ENCODE measurements around the gene USP6NL.

The USP6NL gene

GRCh38 chr10:11425296-11425610 lies 186.2 kb downstream of the USP6NL start:
- no peaks in the 10 kb centered on the region for H3K27me3 ChIP-seq (ENCODE audit: insufficient read depth, poor library complexity, severe bottlenecking)
- TF ChIP-seq SPI1 (IDR thresholded peaks at IDR 0.05; ENCODE audit: borderline replicate concordance, low read depth) (no peak), CTCF (IDR thresholded peaks at IDR 0.05; ENCODE audit: insufficient read depth, low read length) (no peak), GABPA (IDR thresholded peaks at IDR 0.05; ENCODE audit: low read depth) (no peak), POLR2AphosphoS5 (IDR thresholded peaks at IDR 0.05; ENCODE audit: low read depth) (no peak), REST (IDR thresholded peaks at IDR 0.05; ENCODE audit: insufficient replicate concordance, low read depth) (no peak)
- no peak overlapping the region for H3K4me3 ChIP-seq (replicated peaks; ENCODE audit: insufficient read depth, low read length)
- no peak for DNase-seq (ENCODE audit: low read depth in 1 of 2, low spot score in 1 of 2)
- no peak overlapping the region for H3K27ac ChIP-seq (replicated peaks)

GRCh38 chr10:11424456-11425295 lies 186.8 kb downstream of the USP6NL start:
- no peak overlapping the region for H3K27ac ChIP-seq (replicated peaks)
- no peaks in the 10 kb centered on the region for H3K27me3 ChIP-seq (ENCODE audit: insufficient read depth, poor library complexity, severe bottlenecking)
- no peak for TF ChIP-seq GABPA (IDR thresholded peaks at IDR 0.05; ENCODE audit: low read depth)
- TF ChIP-seq CTCF (IDR thresholded peaks at IDR 0.05; ENCODE audit: insufficient read depth, low read length) = peak; percentile 1
- H3K4me3 ChIP-seq (replicated peaks; ENCODE audit: insufficient read depth, low read length) = no peak overlapping the region
- no peak for DNase-seq (ENCODE audit: low read depth in 1 of 2, low spot score in 1 of 2)

GRCh38 chr10:11416974-11417373 lies 194.5 kb downstream of the USP6NL start:
- H3K27me3 ChIP-seq (ENCODE audit: insufficient read depth, poor library complexity, severe bottlenecking) = no peaks in the 10 kb centered on the region
- no peak overlapping the region for H3K4me3 ChIP-seq (replicated peaks; ENCODE audit: insufficient read depth, low read length)
- no peak overlapping the region for H3K27ac ChIP-seq (replicated peaks)
- DNase-seq (ENCODE audit: low read depth in 1 of 2, low spot score in 1 of 2) = no peak
- TF ChIP-seq GABPA (IDR thresholded peaks at IDR 0.05; ENCODE audit: low read depth) (no peak), SPI1 (IDR thresholded peaks at IDR 0.05; ENCODE audit: borderline replicate concordance, low read depth) (no peak), REST (IDR thresholded peaks at IDR 0.05; ENCODE audit: insufficient replicate concordance, low read depth) (no peak), POLR2AphosphoS5 (IDR thresholded peaks at IDR 0.05; ENCODE audit: low read depth) (no peak), CTCF (IDR thresholded peaks at IDR 0.05; ENCODE audit: insufficient read depth, low read length) (no peak)

- no peak for DNase-seq (ENCODE audit: low read depth in 1 of 2, low spot score in 1 of 2)
- TF ChIP-seq SPI1 (IDR thresholded peaks at IDR 0.05; ENCODE audit: borderline replicate concordance, low read depth) (no peak), REST (IDR thresholded peaks at IDR 0.05; ENCODE audit: insufficient replicate concordance, low read depth) (no peak), CTCF (IDR thresholded peaks at IDR 0.05; ENCODE audit: insufficient read depth, low read length) (no peak), POLR2AphosphoS5 (IDR thresholded peaks at IDR 0.05; ENCODE audit: low read depth) (no peak), GABPA (IDR thresholded peaks at IDR 0.05; ENCODE audit: low read depth) (no peak)
- H3K4me3 ChIP-seq (replicated peaks; ENCODE audit: insufficient read depth, low read length) = no peak overlapping the region
- no peaks in the 10 kb centered on the region for H3K27me3 ChIP-seq (ENCODE audit: insufficient read depth, poor library complexity, severe bottlenecking)
- no peak overlapping the region for H3K27ac ChIP-seq (replicated peaks)
Measured at GRCh38 chr10:11415095-11415494, 196.4 kb downstream of the USP6NL start.

Data from HL-60 (cell line).